ENCODE measurements around the gene MAP2K4. TPM values are rescaled to one million over a fixed set of nuclear protein-coding genes. Genes with fewer than 3 reads are reported as not detected.

The MAP2K4 gene
- total and polyA plus RNA-seq, 3 experiments from 2014 or later: 30.3 to 46.2 (median 45.9) TPM

DNA sequence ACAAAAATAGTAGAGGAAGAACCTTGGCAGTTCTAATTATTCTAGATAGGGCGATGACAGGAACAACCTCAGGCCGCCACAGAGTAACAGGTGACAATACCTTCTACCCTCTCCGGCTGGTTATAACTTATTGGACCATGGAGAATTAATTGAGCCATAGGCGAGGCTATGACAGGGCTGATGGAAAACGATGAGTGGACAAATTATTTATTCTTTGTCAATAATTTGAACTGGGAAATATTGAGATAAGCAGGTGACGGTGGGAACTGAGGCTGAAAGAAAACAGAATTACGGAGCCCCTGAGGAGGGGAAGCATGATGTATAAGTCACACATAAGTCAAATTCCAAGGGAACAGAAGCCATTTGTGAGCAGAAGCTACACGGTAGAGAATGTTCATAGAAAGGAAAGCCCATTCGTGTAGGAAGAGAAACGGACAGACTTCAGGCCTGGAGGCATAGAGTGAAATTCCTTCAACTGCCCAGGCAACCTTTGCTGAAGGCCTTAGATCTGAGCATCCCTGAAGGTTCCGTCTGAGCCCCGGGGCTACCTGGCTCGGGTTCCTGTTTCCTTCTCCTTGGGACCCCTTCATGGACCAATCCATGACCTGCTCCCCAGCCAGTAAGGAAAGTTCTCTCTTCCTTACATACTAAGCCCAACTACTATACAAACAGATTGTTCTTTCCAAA, 158.1 kb downstream of the MAP2K4 start:
- Mint-ChIP-seq H3K9me3 (peaks cover 0 to 2% (median 0%) of the 10 kb centered on the region in 5 donors), H3K4me3 (no peak overlapping the region), H3K4me1 (no peaks in the 10 kb centered on the region), H3K36me3 (no peaks in the 10 kb centered on the region), H3K27me3 (peaks cover 4 to 9% of the 10 kb centered on the region in 2 donors), H3K27ac (no peak overlapping the region)
- ChIA-PET CTCF (no interaction called here), POLR2A (no interaction called here)
- no peak overlapping the region for H3K4me3 ChIP-seq (ENCODE audit: low read length)
- no peak overlapping the region for H3K27ac ChIP-seq (ENCODE audit: low read depth, low read length)
- H3K36me3 ChIP-seq (ENCODE audit: insufficient read depth, low read length): no peaks in the 10 kb centered on the region
- H3K9me3 ChIP-seq (ENCODE audit: low read length): no peaks in the 10 kb centered on the region
- DNase-seq: no peak
- no peaks in the 10 kb centered on the region for H3K27me3 ChIP-seq (ENCODE audit: insufficient read depth, low read length, poor library complexity, severe bottlenecking)
- no peaks in the 10 kb centered on the region for H3K4me1 ChIP-seq (ENCODE audit: insufficient read depth, low read length)

DNA sequence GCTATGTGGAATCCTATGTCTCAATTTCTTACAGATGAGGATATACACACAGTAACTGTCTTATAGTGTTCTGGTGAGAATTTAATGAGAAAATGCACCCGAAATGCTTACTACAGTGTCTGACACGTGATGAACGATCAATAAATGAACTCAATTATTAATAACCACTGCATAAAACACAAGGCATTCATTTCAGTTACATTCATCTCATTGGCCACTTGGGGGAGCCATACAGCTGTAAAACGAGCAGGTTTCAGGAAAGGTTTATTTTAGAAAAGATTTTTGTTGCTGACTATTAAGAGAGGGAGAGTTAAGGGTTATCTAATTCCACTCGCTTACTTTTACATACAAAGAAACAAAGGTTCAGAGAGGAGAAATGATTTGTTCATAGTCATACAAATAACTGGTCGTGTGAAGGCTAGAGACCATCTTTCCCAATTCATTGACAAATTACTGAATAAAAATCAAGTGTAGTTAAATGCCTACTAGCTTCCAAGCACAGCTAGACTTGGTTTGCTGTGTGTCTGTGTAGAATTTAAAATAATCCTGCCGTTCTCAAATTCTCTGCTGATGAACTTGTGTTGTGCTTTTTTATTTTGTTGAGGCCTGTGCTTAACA, 160.1 kb downstream of the MAP2K4 start:
- H3K4me1 ChIP-seq (ENCODE audit: insufficient read depth, low read length): no peaks in the 10 kb centered on the region
- H3K9me3 Mint-ChIP-seq: peaks cover 0 to 4% (median 0%) of the 10 kb centered on the region in 5 donors
- POLR2A ChIA-PET: no interaction called here
- H3K4me3 ChIP-seq (ENCODE audit: low read length): no peak overlapping the region
- H3K4me1 Mint-ChIP-seq: no peaks in the 10 kb centered on the region
- no peak overlapping the region for H3K4me3 Mint-ChIP-seq
- H3K27me3 Mint-ChIP-seq: peaks cover 0 to under 1% of the 10 kb centered on the region in 2 donors
- CTCF ChIA-PET: interaction anchor here (1.0 to 1.3 kb wide), 3 partner anchors 9 to 45 kb away, joined by 3 read pairs; no protein-coding TSS in a partner anchor
- no peaks in the 10 kb centered on the region for H3K36me3 ChIP-seq (ENCODE audit: insufficient read depth, low read length)
- no peaks in the 10 kb centered on the region for H3K27me3 ChIP-seq (ENCODE audit: insufficient read depth, low read length, poor library complexity, severe bottlenecking)
- H3K36me3 Mint-ChIP-seq: no peaks in the 10 kb centered on the region
- H3K27ac Mint-ChIP-seq: no peak overlapping the region
- no peak for DNase-seq
- H3K27ac ChIP-seq (ENCODE audit: low read depth, low read length): no peak overlapping the region
- H3K9me3 ChIP-seq (ENCODE audit: low read length): no peaks in the 10 kb centered on the region

DNA sequence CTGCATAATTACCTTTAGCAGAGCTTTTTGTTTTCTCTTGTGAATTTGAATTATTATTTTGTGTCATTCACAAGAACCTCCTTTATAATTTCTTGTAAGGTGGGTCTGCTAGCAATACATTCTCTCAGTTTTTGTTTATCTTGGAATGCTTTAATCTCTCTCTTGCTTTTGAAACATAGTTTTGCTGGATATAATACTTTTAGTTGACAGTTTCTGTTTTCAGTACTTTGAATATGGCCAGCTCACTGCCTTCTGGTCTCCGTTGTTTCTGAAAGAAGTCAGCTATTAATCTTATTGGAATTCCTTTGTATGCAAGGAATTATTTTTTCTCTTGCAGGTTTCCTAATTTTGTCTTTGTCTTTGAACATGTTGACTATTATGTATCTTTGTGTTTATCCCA, 167.0 kb downstream of the MAP2K4 start:
- Histone ChIP-seq H3K27me3 (ENCODE audit: insufficient read depth, low read length, poor library complexity, severe bottlenecking) (no peaks in the 10 kb centered on the region), H3K9me3 (ENCODE audit: low read length) (no peaks in the 10 kb centered on the region), H3K36me3 (ENCODE audit: insufficient read depth, low read length) (no peaks in the 10 kb centered on the region), H3K4me3 (ENCODE audit: low read length) (no peak overlapping the region), H3K4me1 (ENCODE audit: insufficient read depth, low read length) (no peaks in the 10 kb centered on the region), H3K27ac (ENCODE audit: low read depth, low read length) (no peak overlapping the region)
- Mint-ChIP-seq H3K27me3 (peaks cover 5 to 7% of the 10 kb centered on the region in 2 donors), H3K9me3 (peaks cover 14 to 25% (median 24%) of the 10 kb centered on the region in 5 donors), H3K27ac (no peak overlapping the region), H3K4me1 (no peaks in the 10 kb centered on the region), H3K4me3 (no peak overlapping the region), H3K36me3 (no peaks in the 10 kb centered on the region)
- CTCF ChIA-PET: no interaction called here
- POLR2A ChIA-PET: no interaction called here
- DNase-seq: no peak

- no peak overlapping the region for H3K27ac Mint-ChIP-seq
- H3K4me1 Mint-ChIP-seq: no peaks in the 10 kb centered on the region
- ChIA-PET POLR2A (no interaction called here), CTCF (no interaction called here)
- peaks cover 10 to 16% (median 13%) of the 10 kb centered on the region in 5 donors for H3K9me3 Mint-ChIP-seq
- no peaks in the 10 kb centered on the region for H3K27me3 ChIP-seq (ENCODE audit: insufficient read depth, low read length, poor library complexity, severe bottlenecking)
- no peaks in the 10 kb centered on the region for H3K9me3 ChIP-seq (ENCODE audit: low read length)
- no peak for DNase-seq
- no peaks in the 10 kb centered on the region for H3K4me1 ChIP-seq (ENCODE audit: insufficient read depth, low read length)
- no peak overlapping the region for H3K4me3 ChIP-seq (ENCODE audit: low read length)
- peaks cover 7 to 12% of the 10 kb centered on the region in 2 donors for H3K27me3 Mint-ChIP-seq
- H3K4me3 Mint-ChIP-seq: no peak overlapping the region
- no peaks in the 10 kb centered on the region for H3K36me3 ChIP-seq (ENCODE audit: insufficient read depth, low read length)
- no peaks in the 10 kb centered on the region for H3K36me3 Mint-ChIP-seq
- H3K27ac ChIP-seq (ENCODE audit: low read depth, low read length): no peak overlapping the region
Measured at GRCh38 chr17:12193144-12193735, 172.6 kb downstream of the MAP2K4 start.

Other genes starting within 250 kb of the MAP2K4 start
- gene ZNF18, start 23.4 kb upstream of the MAP2K4 start, total RNA-seq: 1 to 10 TPM; 5.7 to 7.2 TPM
- gene ZNF18, start 23.4 kb upstream of the MAP2K4 start, polyA plus RNA-seq: 9.1 TPM